Measurements from ENCODE around the gene AKAP13.
"Not testable (repeated sequence)": the region's sequence is repeated elsewhere in the genome, so short reads cannot be mapped to it uniquely, and the experiment has no call there.

Gene AKAP13

DNA sequence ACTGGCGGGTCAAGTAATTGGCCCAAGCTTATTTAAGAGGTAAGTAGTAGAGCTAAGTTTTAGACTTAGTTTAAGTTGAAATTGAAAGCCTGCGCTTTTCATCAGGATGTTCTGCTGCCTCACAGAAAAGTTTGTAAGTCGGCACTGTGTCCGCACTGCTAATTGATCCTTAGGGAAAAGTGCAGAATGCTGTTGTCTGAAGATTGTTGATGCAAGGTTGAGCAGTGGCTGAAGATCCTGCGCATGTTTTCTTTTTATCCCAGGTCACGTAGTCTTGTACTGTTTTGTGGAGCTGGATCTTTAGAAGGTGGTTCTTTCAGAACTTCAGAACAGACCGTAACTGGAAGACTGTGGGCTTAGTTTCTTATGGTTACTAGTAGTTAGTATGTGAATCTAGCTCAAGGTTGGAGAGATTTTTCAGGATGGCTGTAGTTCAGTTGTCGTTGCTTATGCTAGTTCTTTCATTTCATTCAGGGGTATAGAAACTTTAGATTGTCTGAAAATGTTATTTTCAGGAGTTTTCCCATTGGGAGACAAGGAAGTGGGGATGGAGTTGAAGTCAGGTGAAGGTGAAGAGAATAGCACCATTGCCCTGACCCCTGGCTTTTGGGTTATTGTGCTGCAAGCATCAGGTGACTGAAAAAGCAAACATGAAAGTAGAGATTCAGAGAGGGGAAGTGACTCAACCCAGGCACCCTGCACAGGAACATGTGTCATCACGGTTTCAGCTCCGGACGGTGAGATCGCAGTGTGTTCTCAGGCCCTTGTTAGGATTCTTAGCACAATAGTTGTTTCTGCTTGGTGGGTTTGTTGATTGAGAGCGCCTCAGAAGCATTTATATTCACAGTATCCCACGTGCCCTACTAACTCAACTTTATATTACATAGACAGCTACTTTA lies 32.8 kb downstream of the AKAP13 start:
- peak; percentile 95 for DNase-seq

DNA sequence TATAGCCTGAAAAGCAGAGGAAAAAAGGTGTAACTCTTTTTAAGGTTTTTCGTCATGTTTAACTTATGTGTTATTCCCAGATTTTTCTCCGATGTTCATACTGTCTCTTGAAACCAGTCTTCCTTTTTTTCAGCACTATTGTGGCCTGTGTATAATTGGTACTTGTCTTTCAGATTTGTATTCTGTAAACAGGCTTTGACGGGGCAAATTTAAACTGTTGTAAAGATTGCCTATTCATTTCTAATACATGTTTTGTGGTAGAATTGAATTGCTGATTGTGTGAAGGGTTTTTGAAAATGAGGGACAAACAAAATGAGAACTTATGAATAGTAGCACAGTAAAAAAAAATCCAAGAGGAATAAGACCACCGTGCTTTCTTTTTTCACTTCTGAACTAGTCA lies 33.6 kb downstream of the AKAP13 start:
- no peak for DNase-seq

DNA sequence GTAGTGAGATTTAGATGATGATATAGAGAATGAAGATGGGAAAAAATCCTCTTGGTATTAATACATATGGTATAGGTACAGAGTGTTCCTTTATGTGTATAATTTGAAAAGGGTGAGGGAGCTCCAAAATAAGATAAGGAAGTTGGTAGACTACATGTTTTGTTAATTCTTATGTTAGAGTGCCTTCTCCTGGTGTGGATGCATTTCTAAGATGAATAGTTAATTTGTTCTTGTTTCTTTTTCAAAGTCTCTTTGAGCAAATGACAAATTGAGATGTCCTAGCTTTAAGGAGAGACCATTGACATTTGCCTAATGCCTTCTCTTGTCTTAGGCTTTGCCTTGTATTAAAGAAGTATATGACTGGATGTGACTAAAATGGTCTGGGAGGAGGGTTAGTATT lies 34.1 kb downstream of the AKAP13 start:
- peak; percentile 59 for DNase-seq

DNA sequence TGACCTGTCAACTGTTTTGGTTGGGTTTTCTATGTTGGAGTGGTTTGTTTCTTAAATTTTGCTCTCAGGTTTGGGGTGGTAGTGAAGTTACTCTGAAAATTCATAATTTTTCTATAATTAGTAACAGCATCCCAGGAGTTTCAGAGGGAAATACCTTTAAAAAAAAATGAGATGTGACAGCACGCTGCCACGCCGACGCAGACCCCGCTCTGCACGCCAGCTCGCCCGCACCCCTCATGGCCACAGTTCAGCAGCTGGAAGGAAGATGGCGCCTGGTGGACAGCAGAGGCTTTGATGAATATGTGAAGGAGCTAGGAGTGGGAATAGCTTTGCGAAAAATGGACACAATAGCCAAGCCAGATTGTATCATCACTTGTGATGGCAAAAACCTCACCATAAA lies 34.6 kb downstream of the AKAP13 start:
- DNase-seq: no peak

DNA sequence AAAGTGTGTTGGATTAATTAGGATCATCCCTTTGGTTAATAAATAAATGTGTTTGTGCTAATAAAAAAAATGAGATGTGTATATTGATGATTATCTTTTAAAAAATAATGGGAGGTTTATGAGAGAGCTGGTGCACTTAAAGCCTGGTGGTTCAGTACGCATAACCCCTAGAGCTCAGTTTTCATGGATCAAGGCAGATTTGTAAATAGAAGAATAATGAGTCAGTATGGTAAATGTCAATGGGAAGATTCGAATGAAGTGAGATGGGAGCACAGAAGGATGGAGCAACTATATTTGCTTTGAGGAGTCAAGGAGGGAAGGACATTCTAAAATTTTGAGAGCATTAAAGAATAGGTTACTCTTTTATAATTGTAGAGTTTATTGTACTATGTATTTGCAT lies 35.4 kb downstream of the AKAP13 start:
- DNase-seq: no peak

DNA sequence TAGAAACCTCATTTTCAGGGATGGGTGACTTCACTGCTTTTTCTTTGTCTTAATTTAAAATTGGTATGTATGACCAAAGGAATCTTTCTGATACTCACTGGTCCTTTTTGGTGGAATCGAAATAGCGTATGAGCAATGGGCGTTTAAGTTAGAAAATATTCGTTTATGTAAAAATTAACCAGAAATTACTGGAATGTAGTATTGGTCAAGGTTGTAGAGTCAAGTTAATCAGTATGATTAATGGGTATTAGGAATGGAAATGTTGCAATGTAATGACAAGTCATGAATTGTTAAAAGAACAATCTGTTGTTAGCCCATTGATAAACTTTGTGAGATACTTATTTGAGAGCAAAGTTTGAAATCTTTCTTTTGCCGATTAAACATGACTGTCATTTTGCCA lies 36.9 kb downstream of the AKAP13 start:
- no peak for DNase-seq

DNA sequence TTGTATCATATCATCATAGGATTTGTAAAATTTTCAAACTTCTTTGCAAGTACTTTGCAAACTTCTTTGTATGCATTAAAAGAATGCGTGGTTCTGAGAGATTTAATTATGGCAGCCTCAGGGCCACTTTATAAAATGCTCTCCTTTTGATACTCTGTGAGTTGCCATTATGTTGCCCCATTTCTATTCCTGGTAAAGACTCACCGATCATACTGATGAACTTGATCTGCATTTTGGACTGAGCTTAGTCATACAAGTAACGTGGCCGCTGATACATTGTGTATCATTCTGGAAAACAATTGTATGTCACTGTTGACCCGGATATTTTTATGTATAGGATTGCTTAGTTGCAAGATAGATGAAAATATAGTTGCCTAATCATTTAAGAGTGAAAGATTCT lies 38.8 kb downstream of the AKAP13 start:
- no peak for DNase-seq

DNA sequence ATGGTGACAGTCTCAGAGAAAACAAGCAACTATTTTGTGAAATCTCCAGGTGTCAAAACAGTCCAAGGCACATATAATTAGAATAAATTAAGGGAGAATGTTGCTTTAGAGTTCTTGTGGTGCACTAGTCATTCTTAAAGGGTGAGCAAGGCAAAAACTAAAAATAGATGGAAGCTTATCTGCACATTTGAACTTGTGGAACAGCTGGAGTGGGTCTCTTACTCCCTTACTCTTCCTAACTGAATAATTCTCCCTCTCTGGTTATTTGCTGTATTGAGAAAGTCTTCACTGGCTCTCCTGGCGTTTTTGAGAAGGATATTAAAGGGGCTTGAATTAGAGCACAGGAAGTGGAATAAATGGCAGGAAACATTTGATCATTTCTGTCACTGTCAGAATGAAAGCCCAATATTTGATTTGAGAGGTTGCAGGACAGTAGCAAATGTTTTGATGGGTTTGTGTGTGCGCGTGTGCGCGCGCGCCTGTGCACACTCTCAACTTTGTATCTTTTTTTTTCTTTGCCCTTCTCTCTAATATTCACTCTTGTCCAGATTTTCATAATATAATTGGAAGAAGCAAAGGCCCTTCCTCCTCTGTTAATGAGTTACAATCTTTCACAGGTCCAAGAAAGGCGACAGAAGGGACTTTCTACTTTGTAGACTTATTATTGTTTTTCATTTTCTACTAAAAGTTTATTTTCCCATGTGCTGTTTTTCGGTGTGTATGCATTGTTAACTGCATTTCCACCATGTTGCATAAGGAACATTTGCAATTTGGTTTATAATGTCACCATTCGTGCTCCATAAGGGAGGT lies 40.9 kb downstream of the AKAP13 start:
- DNase-seq: no peak

DNA sequence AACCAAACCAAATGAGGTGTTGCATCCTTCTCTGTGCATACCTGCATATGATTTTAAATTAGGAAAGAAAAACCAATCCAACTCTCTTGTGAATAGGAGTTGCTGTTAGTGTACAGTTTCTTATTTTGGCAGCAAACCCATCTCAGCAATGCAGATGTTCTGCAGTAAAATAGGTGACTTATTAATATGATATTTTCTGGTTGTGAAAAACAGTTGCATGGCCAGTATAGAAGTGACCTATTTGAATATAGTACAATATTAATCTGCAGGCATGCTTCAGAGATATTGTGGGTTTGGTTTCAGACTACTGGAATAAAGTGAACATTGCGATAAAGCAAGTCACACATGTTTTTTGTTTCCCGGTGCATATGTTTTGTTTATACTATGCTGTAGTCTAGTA lies 42.2 kb downstream of the AKAP13 start:
- no peak for DNase-seq

DNA sequence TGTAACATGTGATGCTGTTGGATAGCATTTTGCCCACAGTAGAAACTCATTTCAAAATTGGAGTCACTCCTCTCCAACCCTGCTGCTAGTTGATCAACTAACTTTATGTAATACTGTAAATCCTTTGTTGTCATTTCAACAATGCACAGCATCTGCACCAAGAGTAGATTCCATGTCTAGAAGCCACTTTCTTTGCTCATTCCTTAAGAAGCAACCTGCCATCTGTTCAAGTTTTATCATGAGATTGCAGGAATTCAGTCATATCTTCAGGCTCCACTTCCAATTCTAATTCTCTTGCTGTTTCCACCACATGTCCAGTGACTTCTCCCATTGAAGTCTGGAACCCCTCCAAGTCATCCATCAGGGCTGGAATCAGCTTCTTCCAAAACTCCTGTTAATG lies 42.9 kb downstream of the AKAP13 start:
- DNase-seq: no peak

DNA sequence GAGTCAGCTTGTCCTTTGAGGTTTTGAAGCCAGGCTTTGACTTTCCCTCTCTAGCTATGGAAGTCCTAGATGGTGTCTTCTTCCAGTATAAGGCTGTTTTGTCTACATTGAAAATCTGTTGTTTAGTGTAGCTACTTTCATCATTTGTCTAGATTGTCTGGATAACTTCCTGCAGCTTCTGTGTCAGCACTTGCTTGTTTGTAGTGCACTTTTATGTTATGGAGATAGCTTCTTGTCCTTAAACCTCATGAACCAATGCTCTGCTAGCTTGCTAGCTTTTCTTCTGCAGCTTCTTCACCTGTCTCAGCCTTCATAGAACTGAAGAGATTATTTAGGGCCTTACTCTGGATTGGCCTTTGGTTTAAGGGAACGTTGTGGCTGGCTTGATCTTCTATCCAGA lies 43.8 kb downstream of the AKAP13 start:
- no peak for DNase-seq

DNA sequence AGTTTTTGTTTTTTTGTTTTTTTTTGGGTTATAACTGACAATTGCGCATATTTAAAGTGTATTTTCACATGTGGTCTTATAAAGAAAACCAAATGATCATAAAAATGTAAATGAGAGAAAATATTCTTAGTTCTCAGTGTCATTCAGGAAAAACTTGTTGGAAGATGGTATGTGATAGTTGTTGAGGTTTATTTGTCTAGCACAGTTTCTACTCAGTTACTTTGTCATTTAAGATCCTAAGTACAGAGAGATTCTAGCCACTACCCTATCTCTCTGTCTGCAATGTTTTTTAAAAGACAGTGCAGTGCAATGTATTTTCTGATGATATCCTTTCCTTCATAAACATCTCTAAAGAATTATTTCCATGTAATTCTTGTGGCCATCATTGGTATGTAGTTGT lies 46.1 kb downstream of the AKAP13 start:
- no peak for DNase-seq

DNA sequence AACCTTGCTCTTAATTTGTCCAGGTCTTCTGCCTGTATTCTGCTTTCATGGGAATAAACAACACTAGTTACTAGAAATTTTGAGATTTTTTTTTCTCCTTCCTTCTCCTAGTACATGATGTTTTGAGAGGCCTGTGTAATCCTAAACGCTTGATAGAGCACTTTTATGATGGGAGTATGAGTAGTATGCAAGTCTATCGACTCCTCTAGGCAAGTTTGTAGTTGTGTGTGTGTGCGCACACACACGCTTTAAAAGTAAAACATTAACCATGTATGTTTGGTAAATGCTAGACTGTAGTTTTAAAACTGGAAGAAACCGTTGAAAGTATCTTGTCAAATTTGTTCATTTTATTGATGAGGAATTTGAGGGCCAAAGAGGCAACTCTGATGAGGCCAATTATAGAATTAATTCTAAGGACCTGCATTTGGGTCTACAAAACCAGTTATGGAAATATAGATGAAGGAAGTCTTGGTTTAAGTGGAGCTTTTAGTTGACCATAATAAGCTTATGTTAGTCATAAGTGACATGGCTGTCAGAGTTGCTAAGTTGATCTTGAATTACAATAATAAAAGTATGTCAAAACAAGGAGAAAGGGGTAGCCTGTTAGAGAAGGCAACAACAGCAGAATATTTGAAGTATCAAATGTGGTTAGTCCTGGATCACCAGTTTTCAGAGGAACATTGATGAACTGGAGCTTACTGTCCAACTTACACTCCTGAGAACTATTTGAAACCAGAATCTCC lies 47.1 kb downstream of the AKAP13 start:
- no peak for DNase-seq

DNA sequence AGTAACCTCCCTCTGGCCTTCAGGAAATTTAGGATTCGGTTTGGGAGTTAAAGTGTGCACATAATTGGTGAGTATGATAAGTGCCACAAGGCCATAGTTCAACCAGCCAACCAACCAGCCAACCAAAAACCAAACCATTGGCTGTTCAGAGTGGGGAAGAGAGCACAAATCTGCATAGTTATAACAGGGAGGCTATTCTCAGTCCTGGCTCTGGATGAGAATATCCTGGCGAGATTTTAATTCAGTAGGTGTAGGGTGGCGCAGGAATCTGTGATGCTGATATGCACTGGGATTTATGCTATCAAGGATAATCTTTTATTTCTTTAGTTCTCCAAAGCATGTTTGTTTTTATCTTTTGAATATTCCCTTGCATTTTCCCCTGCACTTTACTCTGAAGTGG lies 49.1 kb downstream of the AKAP13 start:
- no peak for DNase-seq

DNA sequence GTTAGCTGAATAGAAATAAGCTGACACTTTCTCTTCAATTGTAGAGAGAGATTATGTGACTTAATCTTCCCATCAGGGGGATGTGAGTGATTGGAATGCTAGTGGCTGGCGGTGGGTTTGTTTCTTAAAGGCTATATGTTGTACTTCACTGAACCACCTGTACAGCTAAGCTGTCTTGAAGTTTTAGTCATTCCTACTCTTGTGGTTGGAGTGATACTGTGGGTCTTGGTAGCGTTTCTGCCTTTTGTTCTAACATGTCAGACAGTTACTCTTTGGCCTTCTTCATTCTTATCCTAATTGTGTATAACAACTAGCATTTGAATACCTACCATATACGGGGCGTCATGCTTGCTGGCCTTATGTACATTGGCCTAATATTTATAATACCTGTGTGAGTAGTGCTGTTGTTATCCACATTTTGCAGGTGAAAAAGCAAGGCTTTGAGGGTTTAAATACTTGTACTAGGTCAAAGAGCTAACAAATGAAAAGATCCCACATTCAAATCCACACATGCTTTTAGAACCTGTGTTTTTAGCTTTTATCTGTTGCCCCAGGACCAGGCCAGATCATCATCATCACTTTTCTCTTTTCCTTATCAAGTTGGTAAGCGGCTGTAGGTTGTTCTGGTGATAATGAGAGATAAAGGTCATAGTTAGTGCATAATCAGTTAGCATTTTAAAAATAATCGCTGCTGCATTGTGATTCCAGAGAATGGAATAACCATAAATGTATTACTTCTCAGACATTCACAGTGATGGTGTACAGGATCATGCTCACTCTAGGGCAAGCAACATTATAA lies 50.2 kb downstream of the AKAP13 start:
- DNase-seq: no peak

DNA sequence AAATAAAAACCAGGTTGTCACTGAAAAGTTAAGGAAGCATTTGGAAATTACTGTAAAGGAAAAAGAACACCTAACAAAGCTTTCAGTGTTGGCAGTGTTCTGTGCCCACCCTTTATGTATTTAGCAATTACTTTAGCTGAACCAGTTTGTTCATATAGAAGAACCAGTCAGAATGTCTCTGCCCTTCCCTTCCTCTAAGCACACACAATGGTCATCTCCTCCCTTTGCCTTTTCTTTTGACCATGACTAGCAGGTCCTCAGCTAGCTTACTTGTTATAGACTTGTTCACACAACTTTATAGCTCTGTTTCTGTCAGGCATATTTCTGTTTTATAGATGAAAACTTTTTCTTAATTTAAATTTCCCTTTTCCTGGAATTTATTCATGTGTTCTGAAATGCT lies 59.6 kb downstream of the AKAP13 start:
- no peak for DNase-seq

DNA sequence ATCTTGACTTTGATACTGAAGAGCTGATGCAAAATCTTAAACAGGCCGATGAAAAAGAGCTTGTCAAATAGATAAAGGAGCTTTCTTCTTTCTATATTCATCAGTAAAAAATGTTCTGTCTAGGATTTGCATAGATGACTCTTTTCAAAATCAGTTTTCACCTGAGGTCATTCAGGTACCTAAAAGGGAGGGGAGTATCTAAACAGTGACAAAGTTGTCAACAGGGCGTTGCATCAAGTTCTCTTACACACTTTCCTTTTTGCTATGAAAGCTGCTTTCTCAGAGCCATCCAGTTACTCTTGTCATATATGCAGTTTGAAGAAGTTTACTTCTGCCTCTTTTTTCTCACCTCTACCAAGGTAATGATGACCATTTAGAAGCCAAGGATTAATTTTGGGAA lies 60.0 kb downstream of the AKAP13 start:
- no peak for DNase-seq

DNA sequence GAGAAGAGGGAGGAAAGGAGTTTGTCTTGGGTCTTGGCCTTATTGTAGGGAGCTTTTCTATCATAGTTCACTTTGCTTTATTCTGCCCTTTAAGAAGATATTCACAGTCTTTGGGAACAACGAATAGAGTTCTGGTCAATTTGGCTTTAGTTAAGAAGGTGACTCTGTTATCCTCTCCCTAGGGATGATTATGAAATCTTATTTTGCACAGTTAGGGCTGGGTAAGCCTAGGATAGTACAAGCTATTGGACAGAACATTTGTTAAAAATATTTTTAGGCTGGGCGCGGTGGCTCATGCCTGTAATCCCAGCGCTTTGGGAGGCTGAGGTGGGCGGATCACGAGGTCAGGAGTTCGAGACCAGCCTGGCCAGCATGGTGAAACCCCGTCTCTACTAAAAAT lies 61.5 kb downstream of the AKAP13 start:
- not testable (repeated sequence) for DNase-seq

DNA sequence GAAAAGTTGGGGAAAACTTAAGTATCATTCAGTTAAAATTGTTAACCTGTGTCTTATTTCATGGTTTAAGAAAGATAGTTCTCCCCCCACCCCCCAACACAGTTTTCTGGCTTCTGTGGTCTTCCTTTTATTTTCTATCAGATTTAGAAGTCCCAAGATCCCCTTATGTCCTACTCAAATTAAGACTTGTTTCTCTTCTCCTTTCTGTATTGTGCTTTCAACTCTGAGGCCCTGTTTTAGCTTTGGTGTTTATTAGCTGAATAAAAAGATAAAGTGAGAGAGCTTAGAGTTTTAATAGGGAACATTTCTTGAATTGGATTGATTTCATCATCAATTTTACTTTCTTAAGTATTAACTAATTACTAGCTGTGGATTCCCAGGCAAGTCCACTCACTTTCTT lies 62.6 kb downstream of the AKAP13 start:
- DNase-seq: no peak

DNA sequence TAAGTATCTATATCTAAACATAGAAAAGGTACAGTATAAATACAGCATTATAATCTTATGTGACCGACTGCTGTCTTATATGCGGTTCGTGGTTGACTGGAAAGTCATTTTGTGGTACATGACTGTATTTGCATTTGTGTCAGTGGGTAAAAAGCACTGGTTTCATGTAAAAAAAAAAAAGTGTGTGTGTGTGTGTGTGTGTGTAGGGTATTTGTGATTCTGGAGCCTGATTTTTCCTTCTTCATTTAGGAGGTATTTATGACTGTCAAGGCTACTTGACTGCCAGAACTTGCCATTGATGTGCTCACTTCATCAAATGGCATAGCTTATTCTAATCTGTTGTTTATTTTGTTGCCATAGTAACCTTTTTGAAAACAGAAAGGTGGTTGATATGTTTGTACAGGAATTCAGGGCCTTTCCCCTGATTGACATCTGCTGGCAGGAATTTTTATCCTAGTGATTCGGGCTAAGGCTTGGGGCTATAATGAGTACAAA lies 63.2 kb downstream of the AKAP13 start:
- no peak for DNase-seq

DNA sequence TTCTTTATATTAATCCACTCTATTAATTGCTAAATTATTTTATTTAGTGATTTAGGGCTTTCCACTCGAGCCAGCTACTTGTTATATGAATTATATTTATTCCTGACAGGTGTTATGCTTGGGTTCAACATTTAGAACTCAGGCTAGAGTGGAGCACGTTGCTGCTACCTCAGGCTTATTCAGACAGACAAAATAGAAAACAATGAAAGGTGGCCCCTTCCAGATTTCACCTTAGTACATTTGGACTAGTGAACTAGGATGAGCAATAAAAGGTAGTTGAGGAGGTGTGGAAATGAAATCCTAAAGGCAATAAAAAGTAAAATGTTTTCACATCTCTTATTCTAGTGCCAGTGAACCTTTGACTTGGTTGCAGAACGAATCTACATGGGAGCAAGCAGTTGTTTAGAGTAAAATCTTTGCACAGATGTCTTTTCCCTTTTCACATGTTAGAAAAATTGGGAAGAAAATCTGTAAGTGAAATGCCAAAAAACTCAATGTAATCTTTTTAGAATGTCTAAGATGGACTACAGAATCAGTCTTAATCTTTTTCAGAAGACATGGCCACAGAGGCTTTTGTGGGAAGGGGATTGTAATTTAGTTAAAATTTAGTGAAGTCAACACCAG lies 63.8 kb downstream of the AKAP13 start:
- DNase-seq: no peak

DNA sequence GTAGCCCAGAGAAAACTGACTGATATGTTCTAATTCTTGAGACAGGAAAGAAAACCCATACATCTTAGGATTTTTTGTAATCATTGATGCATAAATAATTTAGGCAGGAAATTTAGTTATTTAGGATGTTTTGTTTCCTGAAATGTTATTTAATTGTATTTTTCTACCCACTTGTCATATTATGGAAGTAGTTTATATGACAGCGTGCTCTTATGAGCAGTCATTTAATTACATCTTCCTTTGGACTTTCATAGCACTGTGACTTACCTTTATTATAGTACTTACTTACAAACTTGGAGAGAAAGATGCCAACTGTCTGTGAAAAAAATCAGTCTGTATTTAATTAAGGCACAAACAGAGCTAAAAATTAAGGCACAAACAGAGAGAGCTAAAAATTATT lies 65.0 kb downstream of the AKAP13 start:
- DNase-seq: no peak
